ENCODE measurements around the gene ACCSL.

Gene ACCSL

GRCh38 chr11:44047931-44048431, at the start of gene ACCSL:
TSS of gene ACCSL (plus strand) at chr11:44047981. CDS start at chr11:44048037, 56 bp downstream.
- in situ Hi-C loops (cut with HindIII; ENCODE audit: low sequenced_read_pairs), result no loop called here

DNA sequence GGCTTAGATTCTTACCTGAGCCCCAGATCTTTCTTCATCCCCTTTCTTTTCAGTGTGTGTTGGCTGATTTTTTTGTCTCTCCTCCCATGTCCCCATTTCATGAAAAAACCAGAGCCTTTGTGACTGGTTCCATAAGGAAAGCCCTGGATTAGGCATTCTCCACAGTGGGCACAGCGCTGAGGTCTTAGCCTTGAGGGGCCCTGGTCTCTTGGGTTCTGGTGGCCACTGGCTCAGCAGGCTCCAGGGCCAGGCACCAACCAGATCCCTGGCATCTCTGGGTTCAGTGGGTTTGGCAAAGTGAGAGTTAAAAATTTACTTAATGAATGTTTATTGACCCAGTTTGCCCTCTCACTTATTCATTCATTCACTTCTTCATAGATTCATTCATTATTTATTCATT, 49.5 kb upstream of the ACCSL start:
- in situ Hi-C loops (cut with HindIII; ENCODE audit: low sequenced_read_pairs), result no loop called here

DNA sequence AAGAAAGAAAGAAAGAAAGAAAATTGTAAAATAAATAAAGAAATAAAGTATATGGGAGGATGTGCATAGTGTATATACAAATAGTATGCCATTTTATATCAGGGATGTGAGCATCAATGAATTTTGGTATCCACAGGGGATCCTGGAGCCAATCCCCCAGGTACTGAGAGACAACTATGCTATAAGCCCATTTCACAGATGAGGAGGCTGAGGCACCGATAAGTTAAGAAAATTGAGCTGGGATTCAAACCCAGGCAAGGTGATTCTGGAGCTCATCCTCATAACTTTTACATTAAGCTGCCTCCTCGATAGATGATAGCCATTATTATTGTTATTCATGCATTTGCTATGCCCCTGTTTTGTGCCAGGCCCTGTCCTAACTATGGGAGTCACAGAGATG, 47.0 kb upstream of the ACCSL start:
- in situ Hi-C loops (cut with HindIII; ENCODE audit: low sequenced_read_pairs), result no loop called here

- in situ Hi-C loops (cut with HindIII; ENCODE audit: low sequenced_read_pairs), result no loop called here
Measured at GRCh38 chr11:44002191-44003093, 45.3 kb upstream of the ACCSL start.

- in situ Hi-C loops (cut with HindIII; ENCODE audit: low sequenced_read_pairs), result no loop called here
Measured at GRCh38 chr11:44003736-44004451, 43.9 kb upstream of the ACCSL start.

GRCh38 chr11:44004452-44005062, 43.2 kb upstream of the ACCSL start:
- in situ Hi-C loops (cut with HindIII; ENCODE audit: low sequenced_read_pairs), result no loop called here

- in situ Hi-C loops (cut with HindIII; ENCODE audit: low sequenced_read_pairs), result no loop called here
Measured at GRCh38 chr11:44005063-44005701, 42.6 kb upstream of the ACCSL start.

DNA sequence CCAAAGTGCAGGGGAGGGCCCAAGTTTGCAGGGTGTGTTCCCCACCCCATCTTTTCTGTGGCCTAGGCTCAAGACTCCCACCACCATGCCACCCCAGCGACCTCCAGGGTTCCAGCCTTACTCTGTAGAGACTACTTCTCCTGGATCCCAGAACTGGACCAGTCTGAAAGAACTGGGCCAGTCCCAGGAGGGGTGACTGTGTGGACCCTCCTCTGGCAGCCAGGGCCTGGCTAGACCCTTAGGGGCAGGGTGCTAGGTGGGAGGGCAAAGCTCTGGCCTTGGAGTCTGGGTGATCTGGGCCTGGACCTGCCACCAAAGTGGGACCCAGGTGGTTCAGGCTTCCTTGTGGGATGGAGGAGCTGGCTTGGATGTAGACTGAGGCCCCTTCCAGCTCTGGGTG, 41.8 kb upstream of the ACCSL start:
- in situ Hi-C loops (cut with HindIII; ENCODE audit: low sequenced_read_pairs), result no loop called here

GRCh38 chr11:44006917-44007361, 40.8 kb upstream of the ACCSL start:
- in situ Hi-C loops (cut with HindIII; ENCODE audit: low sequenced_read_pairs), result no loop called here

- in situ Hi-C loops (cut with HindIII; ENCODE audit: low sequenced_read_pairs), result no loop called here
Measured at GRCh38 chr11:44007481-44008087, 40.2 kb upstream of the ACCSL start.

DNA sequence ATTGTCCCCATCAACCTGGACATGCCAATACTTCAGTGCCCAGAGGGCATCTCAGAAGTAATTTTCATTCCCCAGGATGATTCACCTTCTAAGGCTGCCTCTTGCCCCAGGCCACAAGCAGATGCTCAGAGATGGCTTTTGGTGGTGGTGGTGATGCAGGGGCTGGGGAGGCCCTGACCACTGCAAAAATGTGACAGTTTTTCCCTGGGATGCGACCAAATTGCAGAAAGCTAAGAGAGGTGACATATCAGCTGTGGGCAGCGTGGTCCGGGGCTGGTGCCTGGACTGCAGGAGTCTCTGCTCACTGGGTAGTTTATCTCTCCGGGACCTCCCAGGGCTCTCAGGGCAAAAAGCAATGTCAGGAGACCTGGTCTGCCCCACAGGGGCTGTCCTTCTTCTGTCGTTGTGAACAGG, 39.7 kb upstream of the ACCSL start:
- in situ Hi-C loops (cut with HindIII; ENCODE audit: low sequenced_read_pairs), result no loop called here

- in situ Hi-C loops (cut with HindIII; ENCODE audit: low sequenced_read_pairs), result no loop called here
Measured at GRCh38 chr11:44008698-44009097, 39.1 kb upstream of the ACCSL start.

GRCh38 chr11:44010789-44011251, 37.0 kb upstream of the ACCSL start:
- in situ Hi-C loops (cut with HindIII; ENCODE audit: low sequenced_read_pairs), result no loop called here

DNA sequence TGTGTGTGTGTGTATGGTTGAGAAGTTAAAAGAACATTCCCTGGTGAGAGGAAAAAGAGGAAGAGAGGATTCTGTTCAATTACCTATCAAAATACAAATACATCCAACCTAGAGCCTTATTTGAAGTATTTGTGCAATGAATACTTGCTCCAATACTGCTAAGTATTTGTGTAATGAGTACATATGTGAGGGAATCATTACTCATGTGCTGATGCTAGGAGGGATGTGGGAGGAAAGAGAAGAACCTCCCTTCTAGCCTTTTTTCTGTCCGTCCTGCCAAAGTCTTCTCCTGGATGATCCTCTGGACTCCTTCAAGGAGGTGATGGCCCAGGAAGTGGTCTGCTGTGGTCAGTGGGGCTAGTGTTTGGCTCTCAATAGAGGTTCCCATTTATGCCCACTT, 36.0 kb upstream of the ACCSL start:
- in situ Hi-C loops (cut with HindIII; ENCODE audit: low sequenced_read_pairs), result no loop called here

GRCh38 chr11:44014968-44015623, 32.7 kb upstream of the ACCSL start:
- in situ Hi-C loops (cut with HindIII; ENCODE audit: low sequenced_read_pairs), result no loop called here

- in situ Hi-C loops (cut with HindIII; ENCODE audit: low sequenced_read_pairs), result no loop called here
Measured at GRCh38 chr11:44015624-44016007, 32.2 kb upstream of the ACCSL start.

GRCh38 chr11:44016131-44016530, 31.6 kb upstream of the ACCSL start:
- in situ Hi-C loops (cut with HindIII; ENCODE audit: low sequenced_read_pairs), result no loop called here

DNA sequence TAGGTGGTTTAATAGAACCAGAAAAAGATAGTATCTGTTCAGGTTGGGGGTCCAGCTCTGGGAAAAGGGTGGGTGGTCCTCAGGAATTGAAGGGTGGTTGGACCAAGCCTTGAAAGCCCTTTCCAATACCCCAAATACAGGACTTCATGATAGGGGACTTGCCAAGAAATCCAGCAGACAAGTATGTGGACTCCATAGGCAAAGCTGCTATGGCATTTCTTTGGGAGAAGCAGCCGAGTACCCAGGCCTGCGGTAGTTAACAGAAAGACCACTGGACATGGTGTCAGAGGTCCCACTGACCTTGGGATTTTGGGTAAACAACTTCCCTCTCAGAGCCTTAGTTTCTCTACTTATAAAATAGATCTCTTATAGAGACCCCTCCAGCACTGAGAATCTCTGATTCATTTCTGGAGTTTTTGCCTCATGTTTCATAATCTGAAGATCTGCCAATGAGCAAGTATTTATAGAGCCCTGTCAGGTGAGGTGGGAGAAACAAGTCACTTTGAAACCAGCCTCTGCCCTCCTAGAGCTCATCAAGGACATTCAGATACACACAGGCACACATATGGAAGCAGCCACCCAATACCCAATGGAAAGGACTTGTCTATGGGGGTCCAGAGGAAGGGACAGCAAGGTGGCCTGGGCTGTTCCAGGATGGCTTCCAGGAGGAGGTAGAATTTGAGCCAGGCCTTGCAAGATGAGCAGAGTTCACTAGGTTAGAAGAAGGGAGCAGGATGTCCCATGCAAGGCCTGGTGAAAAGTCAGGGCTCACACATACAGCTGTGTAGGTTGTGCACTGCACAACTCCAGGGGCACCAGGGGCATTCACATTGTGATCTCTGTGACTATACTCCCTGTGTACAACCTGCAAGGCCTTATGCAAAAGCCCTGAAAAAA, 31.0 kb upstream of the ACCSL start:
- in situ Hi-C loops (cut with HindIII; ENCODE audit: low sequenced_read_pairs), result no loop called here
